Measurements from ENCODE around the gene FSTL4. TPM values are rescaled to one million over a fixed set of nuclear protein-coding genes. Genes with fewer than 3 reads are reported as not detected.

Gene FSTL4
- polyA plus RNA-seq, 1 of the 3 experiments (the other 2 are of a cell fraction) = not detected

- no peak for TF ChIP-seq YY1 (IDR thresholded peaks at IDR 0.05; ENCODE audit: low read depth)
These were observed 377.4 kb downstream of the FSTL4 start (continued) for GRCh38 chr5:133234911-133235310.

- DNase-seq = no peak
- ChIA-PET POLR2A (no interaction called here), CTCF (interaction anchor here (1.3 to 1.9 kb wide), 2 partner anchors 14 to 123 kb away, joined by 3 to 6 read pairs; no protein-coding TSS in a partner anchor)
- Histone ChIP-seq H3K4me2 (no peak overlapping the region), H3K27me3 (ENCODE audit: insufficient read depth) (no peaks in the 10 kb centered on the region), H2AFZ (ENCODE audit: low read depth) (no peak overlapping the region), H3K79me2 (ENCODE audit: insufficient read depth) (no peaks in the 10 kb centered on the region), H3K9me2 (no peaks in the 10 kb centered on the region), H3K27ac (ENCODE audit: low read depth in 2 of 2, low read length in 1 of 2) (no peak overlapping the region), H3K4me1 (ENCODE audit: control insufficient read depth in 1 of 2, insufficient read depth in 2 of 2, low read depth in 1 of 2, low read length in 1 of 2) (no peaks in the 10 kb centered on the region), H3K9ac (no peak overlapping the region), H4K20me1 (ENCODE audit: insufficient read depth) (no peaks in the 10 kb centered on the region), H3K9me3 (no peaks in the 10 kb centered on the region), H3K36me3 (replicated peaks in 1 of 2; ENCODE audit: control insufficient read depth in 1 of 2, insufficient read depth in 2 of 2, low read length in 1 of 2) (no peaks in the 10 kb centered on the region), H3F3A (replicated peaks; ENCODE audit: insufficient read depth) (no peaks in the 10 kb centered on the region), H3K4me3 (ENCODE audit: low read depth in 2 of 2, low read length in 1 of 2) (no peak overlapping the region)
- TF ChIP-seq RCOR1 (IDR thresholded peaks at IDR 0.05; ENCODE audit: low read length) = no peak
- TF ChIP-seq SIN3A (IDR thresholded peaks at IDR 0.05; ENCODE audit: borderline replicate concordance, low read depth, low read length) = no peak
- TF ChIP-seq IRF3 (IDR thresholded peaks at IDR 0.05; ENCODE audit: low read depth, low read length) = no peak
- no peak for TF ChIP-seq RFX5 (IDR thresholded peaks at IDR 0.05; ENCODE audit: low read length)
- TF ChIP-seq TEAD4 (IDR thresholded peaks at IDR 0.05; ENCODE audit: borderline replicate concordance, insufficient read depth) = no peak
- no peak for TF ChIP-seq JUND (IDR thresholded peaks at IDR 0.05)
- TF ChIP-seq TAF1 (IDR thresholded peaks at IDR 0.05; ENCODE audit: borderline replicate concordance, low read depth, low read length) = no peak
- no peak for TF ChIP-seq ZBTB33 (IDR thresholded peaks at IDR 0.05; ENCODE audit: borderline replicate concordance, low read depth)
- TF ChIP-seq EZH2phosphoT487 (IDR thresholded peaks at IDR 0.05; ENCODE audit: borderline replicate concordance, low read depth) = no peak
- no peak for TF ChIP-seq MEF2A (IDR thresholded peaks at IDR 0.05; ENCODE audit: borderline replicate concordance, low read depth)
- no peak for TF ChIP-seq NRF1 (IDR thresholded peaks at IDR 0.05; ENCODE audit: low read depth, low read length)
- TF ChIP-seq EP300 (IDR thresholded peaks at IDR 0.05; ENCODE audit: borderline replicate concordance in 1 of 2, low read depth in 1 of 2, low read length in 1 of 2) = no peak
- TF ChIP-seq MXI1 (IDR thresholded peaks at IDR 0.05; ENCODE audit: low read depth, low read length) = no peak
- TF ChIP-seq PBX3 (IDR thresholded peaks at IDR 0.05) = no peak
- no peak for TF ChIP-seq TCF12 (IDR thresholded peaks at IDR 0.05)
- no peak for TF ChIP-seq SMC3 (IDR thresholded peaks at IDR 0.05; ENCODE audit: low read depth, low read length)
- TF ChIP-seq CTCF (IDR thresholded peaks at IDR 0.05) = no peak
- TF ChIP-seq FOXJ3 (CRISPR knock-in tag; IDR thresholded peaks at IDR 0.05) = no peak
- no peak for TF ChIP-seq GABPA (IDR thresholded peaks at IDR 0.05; ENCODE audit: low read depth)
- no peak for TF ChIP-seq USF1 (IDR thresholded peaks at IDR 0.05; ENCODE audit: borderline replicate concordance, low read depth)
- WGBS (ENCODE audit: low lambda C conversion rate) = 58% methylated on average over 2 of the region's 3 CpGs
These were observed 378.1 kb downstream of the FSTL4 start for GRCh38 chr5:133234273-133234672.

Data from SK-N-SH (cell line).